DOHH2 (cell line): ENCODE measurements around the gene MAGI1.

Experiments
- H3F3A ChIP-seq: fragments of 200-600 bp; sonication (generic), shearing (Covaris generic); 2 replicates; pipeline ENCODE4 v1.6.0; 2016; ENCODE audit warnings: antibody characterized with exemption, mild to moderate bottlenecking; ENCODE audit not compliant: control insufficient read depth, insufficient read depth
- H3K27ac ChIP-seq: fragments of 200-600 bp; sonication (generic); 2 replicates; pipeline ENCODE4 v1.5.1; 2014; ENCODE audit warnings: low read depth, mild to moderate bottlenecking, low read length, moderate library complexity
- H3K27me3 ChIP-seq: fragments of 200-600 bp; sonication (generic); 2 replicates; pipeline ENCODE4 v1.6.1; 2014; ENCODE audit warnings: mild to moderate bottlenecking, low read length, mixed read lengths; ENCODE audit not compliant: control insufficient read depth
- H3K36me3 ChIP-seq: fragments of 200-600 bp; sonication (generic); 2 replicates; pipeline ENCODE4 v1.6.1; 2014; ENCODE audit warnings: mild to moderate bottlenecking, low read length, moderate library complexity, mixed read lengths; ENCODE audit not compliant: control insufficient read depth
- H3K4me1 ChIP-seq: fragments of 200-600 bp; sonication (generic); 2 replicates; pipeline ENCODE4 v1.6.1; 2014; ENCODE audit warnings: mild to moderate bottlenecking, low read length, mixed read lengths; ENCODE audit not compliant: control insufficient read depth
- H3K4me2 ChIP-seq: fragments of 200-600 bp; sonication (generic); 2 replicates; pipeline ENCODE4 v1.6.0; 2014; ENCODE audit warnings: mild to moderate bottlenecking, low read length, moderate library complexity
- H3K4me3 ChIP-seq: fragments of 200-600 bp; sonication (generic); 2 replicates; pipeline ENCODE4 v1.5.1; 2014; ENCODE audit warnings: mild to moderate bottlenecking, low read length, mixed read lengths
- H3K79me2 ChIP-seq: fragments of 200-600 bp; sonication (generic); 2 replicates; pipeline ENCODE4 v1.6.1; 2014; ENCODE audit warnings: mild to moderate bottlenecking, low read length, mixed read lengths; ENCODE audit not compliant: control insufficient read depth
- H3K9me2 ChIP-seq: fragments of 200-600 bp; sonication (generic); replicated peaks from 2 replicates; pipeline ENCODE4 v1.6.1; 2014; ENCODE audit warnings: mild to moderate bottlenecking, low read length, mixed read lengths; ENCODE audit not compliant: control insufficient read depth
- H3K9me3 ChIP-seq: fragments of 200-600 bp; sonication (generic); 2 replicates; pipeline ENCODE4 v1.6.1; 2014; ENCODE audit warnings: antibody characterized with exemption, low read length, mixed read lengths; ENCODE audit not compliant: control insufficient read depth, insufficient read depth
- H4K20me1 ChIP-seq: fragments of 200-600 bp; sonication (generic); 2 replicates; pipeline ENCODE4 v1.6.0; 2014; ENCODE audit warnings: low read depth, mild to moderate bottlenecking, antibody characterized with exemption, low read length, moderate library complexity; ENCODE audit not compliant: control insufficient read depth, insufficient read depth
- EZH2phosphoT487 ChIP-seq: fragments of 200-600 bp; sonication (generic); IDR thresholded peaks from 2 replicates; pipeline ENCODE4 v1.6.1; 2017; ENCODE audit warnings: borderline replicate concordance, mild to moderate bottlenecking, antibody characterized with exemption, low read length, moderate library complexity, mixed read lengths
- TF ChIP-seq, protein P1 (sequence below): fragments of 200-600 bp; sonication (generic); IDR thresholded peaks from one replicate; pipeline ENCODE4 v1.5.1; 2014; ENCODE audit warnings: antibody characterized with exemption, mild to moderate bottlenecking, low read depth, low read length; ENCODE audit not compliant: poor library complexity, severe bottlenecking

The MAGI1 gene

GRCh38 chr3:65975032-65975431, 63.7 kb downstream of the MAGI1 start:
- H3K79me2 ChIP-seq = no peaks in the 10 kb centered on the region
- no peaks in the 10 kb centered on the region for H3K9me3 ChIP-seq

GRCh38 chr3:65974509-65974908, 64.2 kb downstream of the MAGI1 start:
- TF ChIP-seq, protein P1, sequence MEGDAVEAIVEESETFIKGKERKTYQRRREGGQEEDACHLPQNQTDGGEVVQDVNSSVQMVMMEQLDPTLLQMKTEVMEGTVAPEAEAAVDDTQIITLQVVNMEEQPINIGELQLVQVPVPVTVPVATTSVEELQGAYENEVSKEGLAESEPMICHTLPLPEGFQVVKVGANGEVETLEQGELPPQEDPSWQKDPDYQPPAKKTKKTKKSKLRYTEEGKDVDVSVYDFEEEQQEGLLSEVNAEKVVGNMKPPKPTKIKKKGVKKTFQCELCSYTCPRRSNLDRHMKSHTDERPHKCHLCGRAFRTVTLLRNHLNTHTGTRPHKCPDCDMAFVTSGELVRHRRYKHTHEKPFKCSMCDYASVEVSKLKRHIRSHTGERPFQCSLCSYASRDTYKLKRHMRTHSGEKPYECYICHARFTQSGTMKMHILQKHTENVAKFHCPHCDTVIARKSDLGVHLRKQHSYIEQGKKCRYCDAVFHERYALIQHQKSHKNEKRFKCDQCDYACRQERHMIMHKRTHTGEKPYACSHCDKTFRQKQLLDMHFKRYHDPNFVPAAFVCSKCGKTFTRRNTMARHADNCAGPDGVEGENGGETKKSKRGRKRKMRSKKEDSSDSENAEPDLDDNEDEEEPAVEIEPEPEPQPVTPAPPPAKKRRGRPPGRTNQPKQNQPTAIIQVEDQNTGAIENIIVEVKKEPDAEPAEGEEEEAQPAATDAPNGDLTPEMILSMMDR = no peak
- TF ChIP-seq EZH2phosphoT487 = no peak
- no peaks in the 10 kb centered on the region for H3K9me3 ChIP-seq
- no peaks in the 10 kb centered on the region for H3K27me3 ChIP-seq
- no peak overlapping the region for H3K27ac ChIP-seq
- no peaks in the 10 kb centered on the region for H3K36me3 ChIP-seq
- no peak overlapping the region for H3K4me3 ChIP-seq
- H3K4me1 ChIP-seq = no peaks in the 10 kb centered on the region
- H3K9me2 ChIP-seq = no peaks in the 10 kb centered on the region
- no peaks in the 10 kb centered on the region for H3F3A ChIP-seq
- H3K79me2 ChIP-seq = no peaks in the 10 kb centered on the region
- H3K4me2 ChIP-seq = no peak overlapping the region
- no peaks in the 10 kb centered on the region for H4K20me1 ChIP-seq

More at GRCh38 chr3:65975032-65975431, 63.7 kb downstream of the MAGI1 start:
- Histone ChIP-seq H3F3A (no peaks in the 10 kb centered on the region), H3K4me2 (no peak overlapping the region), H3K27ac (no peak overlapping the region), H3K9me2 (no peaks in the 10 kb centered on the region), H3K27me3 (no peaks in the 10 kb centered on the region), H3K36me3 (no peaks in the 10 kb centered on the region), H4K20me1 (no peaks in the 10 kb centered on the region), H3K4me3 (no peak overlapping the region), H3K4me1 (no peaks in the 10 kb centered on the region)
- TF ChIP-seq, protein P1 = no peak
- TF ChIP-seq EZH2phosphoT487 = no peak

GRCh38 chr3:65972765-65973164, 66.0 kb downstream of the MAGI1 start:
- Histone ChIP-seq H3K36me3 (no peaks in the 10 kb centered on the region), H3K9me3 (no peaks in the 10 kb centered on the region), H3K27me3 (no peaks in the 10 kb centered on the region), H3K9me2 (no peaks in the 10 kb centered on the region), H3K27ac (no peak overlapping the region), H3K4me3 (no peak overlapping the region), H3K4me1 (no peaks in the 10 kb centered on the region), H3F3A (no peaks in the 10 kb centered on the region), H4K20me1 (no peaks in the 10 kb centered on the region), H3K79me2 (no peaks in the 10 kb centered on the region), H3K4me2 (no peak overlapping the region)
- TF ChIP-seq EZH2phosphoT487 = no peak
- TF ChIP-seq, protein P1 = no peak
